HepG2 (cell line): ENCODE results near the gene CALN1. TPM values are rescaled to one million over a fixed set of nuclear protein-coding genes. Genes with fewer than 3 reads are reported as not detected.

Experiments used
- ATAC-seq: fragments of 200-7000 bp; cut with Tn5 transposase; 3 replicates; pipeline ENCODE4 v1.9.1; 2020; ENCODE audit warnings: mild to moderate bottlenecking, moderate library complexity
- BruUV-seq: library from RNA; stranded (reverse); fragments of 400-500 nt; replicated peaks from 2 replicates; lab custom pipeline; 2021; lab: Mats Ljungman, UMichigan
- CTCF ChIA-PET: fragments of 300-600 bp; formaldehyde crosslinking; extraction: SDS; loops from one replicate; lab custom pipeline; 2021; ENCODE audit warnings: low total read pairs, inconsistent platforms, low intra/inter-chr PET ratio; lab: Yijun Ruan, JAX
- POLR2A ChIA-PET: fragments of 350-600 bp; sonication (Branson Sonifier 250); formaldehyde crosslinking; loops from one replicate; lab custom pipeline; 2020; ENCODE audit warnings: antibody characterized with exemption, inconsistent platforms; lab: Yijun Ruan, JAX
- DNase-seq: peaks from one replicate; pipeline ENCODE4 v3.0.0-alpha.2; 2015; ENCODE audit warnings: low spot score
- FAIRE-seq: peaks from 3 replicates; lab custom pipeline; 2011; peaks lifted over from hg19 to GRCh38; lab: Jason Lieb, UNC
- H2AFZ ChIP-seq: one replicate; pipeline ENCODE4 v1.6.1; 2011; ENCODE audit warnings: low read length, inconsistent platforms
- H3K27ac ChIP-seq: fragments of 300-600 bp; 3 replicates; pipeline ENCODE4 v1.8.0; 2011; ENCODE audit warnings: mixed run types, mild to moderate bottlenecking, mixed read lengths, low read length, inconsistent platforms; ENCODE audit not compliant: insufficient read depth; ENCODE audit errors: extremely low read length
- H3K27me3 ChIP-seq, 2 experiments: fragments of 200-600 bp in 1 of 2; 2 replicates in 1 of 2; 3 replicates in 1 of 2; pipeline versions ENCODE4 v1.6.0 to v1.8.0; 2011; ENCODE audit warnings: low read length in 2 of 2, mild to moderate bottlenecking in 2 of 2, moderate library complexity in 2 of 2, inconsistent platforms in 1 of 2; ENCODE audit not compliant: insufficient read depth in 2 of 2, control insufficient read depth in 1 of 2
- H3K36me3 ChIP-seq, 2 experiments: fragments of 200-600 bp in 1 of 2; replicated peaks in 1 of 2; 2 replicates in 1 of 2; 3 replicates in 1 of 2; pipeline versions ENCODE4 v1.5.1 to v1.8.0; 2011; ENCODE audit warnings: low read length in 2 of 2, inconsistent platforms in 1 of 2; ENCODE audit not compliant: insufficient read depth in 2 of 2, control insufficient read depth in 1 of 2
- H3K4me1 ChIP-seq: 2 replicates; pipeline ENCODE4 v1.5.1; 2012; ENCODE audit warnings: low read length, inconsistent platforms; ENCODE audit not compliant: insufficient read depth
- H3K4me2 ChIP-seq: 2 replicates; pipeline ENCODE4 v1.6.0; 2011; ENCODE audit warnings: low read depth, low read length, inconsistent platforms
- H3K4me3 ChIP-seq, 3 experiments: fragments of 200-600 bp in 1 of 3; sonication (generic), shearing (Covaris generic) in 1 of 3; replicated peaks in 1 of 3; 2 replicates each; pipeline ENCODE4 v1.5.1; 2011 to 2016; ENCODE audit warnings: low read length in 3 of 3, inconsistent platforms in 2 of 3, low read depth in 2 of 3, mild to moderate bottlenecking in 2 of 3, control low read depth in 1 of 3, mixed read lengths in 1 of 3; ENCODE audit not compliant: insufficient read depth in 1 of 3
- H3K79me2 ChIP-seq: one replicate; pipeline ENCODE4 v1.6.1; 2011; ENCODE audit warnings: low read length, inconsistent platforms; ENCODE audit not compliant: insufficient read depth
- H3K9ac ChIP-seq: 2 replicates; pipeline ENCODE4 v1.6.0; 2011; ENCODE audit warnings: mild to moderate bottlenecking, low read depth, low read length, inconsistent platforms; ENCODE audit not compliant: insufficient read depth
- H3K9me3 ChIP-seq: 2 replicates; pipeline ENCODE4 v1.5.1; 2012; ENCODE audit warnings: mild to moderate bottlenecking, low read length
- H4K20me1 ChIP-seq: 2 replicates; pipeline ENCODE4 v1.6.0; 2011; ENCODE audit warnings: inconsistent platforms, mild to moderate bottlenecking, low read length, moderate library complexity; ENCODE audit not compliant: insufficient read depth
- HOXD1 ChIP-seq: sonication (generic); formaldehyde crosslinking; IDR thresholded peaks from 2 replicates; pipeline ENCODE4 v1.5.0; 2020; ENCODE audit warnings: missing genetic modification reagents
- IKZF4 ChIP-seq: sonication (generic); formaldehyde crosslinking; IDR thresholded peaks from 2 replicates; pipeline ENCODE4 v1.5.1; 2020; ENCODE audit warnings: borderline replicate concordance, mild to moderate bottlenecking, low read depth, missing genetic modification reagents; ENCODE audit errors: not compliant biosample characterization
- MBNL3 ChIP-seq: fragments of 250-450 bp; sonication (Bioruptor Pico); conservative IDR thresholded peaks from 2 replicates; pipeline ENCODE4 v1.8.0; 2022; ENCODE audit warnings: mild to moderate bottlenecking, inconsistent platforms
- NFKB2 ChIP-seq: sonication (generic); formaldehyde crosslinking; IDR thresholded peaks from 2 replicates; pipeline ENCODE4 v1.4.0; 2020; ENCODE audit warnings: missing genetic modification reagents, borderline replicate concordance
- TOE1 ChIP-seq: sonication (generic); formaldehyde crosslinking; IDR thresholded peaks from 2 replicates; pipeline ENCODE4 v1.4.0; 2020; ENCODE audit warnings: mild to moderate bottlenecking, missing genetic modification reagents
- U2AF2 ChIP-seq: fragments of 200-400 bp; formaldehyde crosslinking; IDR thresholded peaks from 2 replicates; pipeline ENCODE4 v1.6.1; 2017; ENCODE audit warnings: low read depth, mild to moderate bottlenecking, low read length
- ZNF3 ChIP-seq: IDR thresholded peaks from 2 replicates; pipeline ENCODE4 v1.7.0; 2017; ENCODE audit warnings: inconsistent platforms
- ZNF530 ChIP-seq: sonication (generic); formaldehyde crosslinking; IDR thresholded peaks from 2 replicates; pipeline ENCODE4 v1.5.0; 2020; ENCODE audit warnings: low read depth, mild to moderate bottlenecking, missing genetic modification reagents
- ZSCAN25 ChIP-seq: sonication (generic); formaldehyde crosslinking; IDR thresholded peaks from 2 replicates; pipeline ENCODE4 v1.8.0; 2022; ENCODE audit warnings: mild to moderate bottlenecking, missing genetic modification reagents
- WGBS: methylation state at CpG from one replicate; pipeline ENCODE4 v1.1.6; 2017; ENCODE audit warnings: low lambda C conversion rate; 5-methylcytosine and 5-hydroxymethylcytosine counted together
- in situ Hi-C: cut with HindIII; loops from 2 replicates; pipeline ENCODE4 v1.10.0; 2017; ENCODE audit warnings: low pct_unique_long_range_greater_than_20kb; ENCODE audit not compliant: extremely low pct_ligation_motif_present
- intact Hi-C: fragments of 100-400 bp; cut with micrococcal nuclease; formaldehyde crosslinking; loops from one replicate; pipeline ENCODE4 v1.10.0; 2022; ENCODE audit not compliant: unreplicated experiment
- polyA plus RNA-seq, 8 experiments: library from polyadenylated mRNA; depleted of rRNA in 3 of 8; stranded (reverse) in 7 of 8; unstranded in 1 of 8; fragments of >200 nt; fragmentation: Illumina TruSeq in 4 of 8; extraction: Trizol in 4 of 8; gene quantifications; 2 replicates each; pipeline versions ENCODE4 v1.2.1 to v1.2.3, GENCODE V29; 2011 to 2016; ENCODE audit warnings: low read depth in 4 of 8, missing spikeins in 1 of 8, mixed read lengths in 1 of 8; ENCODE audit not compliant: insufficient read depth in 1 of 8
- total RNA-seq, 5 experiments: library from RNA; depleted of rRNA; stranded (reverse); fragments of >200 nt; fragmentation: Illumina TruSeq; extraction: Trizol; gene quantifications; 2 replicates each; pipeline ENCODE4 v1.2.3, GENCODE V29; 2016; ENCODE audit warnings: low read depth in 1 of 5

CALN1 gene
- total and polyA plus RNA-seq, 2 of the 13 experiments (the other 11 are each of a cell fraction or from before 2014, with no cell fraction given), result not detected

GRCh38 chr7:71860572-71860971 is 551.6 kb downstream of the CALN1 start:
- Histone ChIP-seq H2AFZ (no peak overlapping the region), H3K4me2 (no peak overlapping the region), H3K27ac (no peak overlapping the region), H3K4me1 (no peaks in the 10 kb centered on the region), H3K79me2 (no peaks in the 10 kb centered on the region), H3K36me3 (no peaks in the 10 kb centered on the region), H4K20me1 (no peaks in the 10 kb centered on the region), H3K9me3 (no peaks in the 10 kb centered on the region), H3K27me3 (no peaks in the 10 kb centered on the region), H3K4me3 (no peak overlapping the region), H3K9ac (no peak overlapping the region)
- intact Hi-C loops, result no loop called here
- no peak for ATAC-seq
- no peak for DNase-seq
- BruUV-seq, result no TSS peak
- FAIRE-seq, result no peak
- TF ChIP-seq U2AF2 (no peak), ZSCAN25 (no peak), NFKB2 (CRISPR knock-in tag) (no peak), ZNF3 (CRISPR knock-in tag) (no peak), MBNL3 (CRISPR knock-in tag) (no peak), IKZF4 (CRISPR knock-in tag) (no peak), HOXD1 (CRISPR knock-in tag) (no peak)
- ChIA-PET CTCF (no interaction called here), POLR2A (no interaction called here)
- 3% methylated on average over 4 of the region's 4 CpGs for WGBS
- in situ Hi-C loops, result no loop called here

- H3K4me1 ChIP-seq, result no peaks in the 10 kb centered on the region
- no peak overlapping the region for H3K27ac ChIP-seq
- CTCF ChIA-PET, result no interaction called here
- BruUV-seq, result no TSS peak
- H3K4me2 ChIP-seq, result no peak overlapping the region
- intact Hi-C loops, result no loop called here
- DNase-seq (no peak), FAIRE-seq (no peak), ATAC-seq (no peak)
- no peaks in the 10 kb centered on the region for H3K79me2 ChIP-seq
- in situ Hi-C loops, result no loop called here
- WGBS, result 3% methylated on average over 6 of the region's 6 CpGs
- H3K36me3 ChIP-seq, result no peaks in the 10 kb centered on the region
- POLR2A ChIA-PET, result no interaction called here
- H3K27me3 ChIP-seq, result no peaks in the 10 kb centered on the region
- H2AFZ ChIP-seq, result no peak overlapping the region
- no peak overlapping the region for H3K9ac ChIP-seq
- TF ChIP-seq TOE1 (CRISPR knock-in tag), result no peak
- no peak for TF ChIP-seq ZNF530 (CRISPR knock-in tag)
- no peaks in the 10 kb centered on the region for H3K9me3 ChIP-seq
- no peak overlapping the region for H3K4me3 ChIP-seq
- H4K20me1 ChIP-seq, result no peaks in the 10 kb centered on the region
These were observed 554.8 kb downstream of the CALN1 start for GRCh38 chr7:71857338-71857737.
